Osteocyte (in vitro differentiated cells): ENCODE measurements around the gene SNX11. TPM values are rescaled to one million over a fixed set of nuclear protein-coding genes. Genes with fewer than 3 reads are reported as not detected.

Experiments
- DNase-seq: peaks from one replicate; pipeline ENCODE4 v3.0.0; 2021; ENCODE audit warnings: mixed read lengths; ENCODE audit not compliant: unreplicated experiment; ENCODE audit errors: extremely low spot score
- H3K27ac Mint-ChIP-seq: one replicate; pipeline ENCODE4 v1.8.0; 2021; ENCODE audit warnings: mild to moderate bottlenecking, mixed read lengths; ENCODE audit not compliant: unreplicated experiment
- H3K27me3 Mint-ChIP-seq: one replicate; pipeline ENCODE4 v1.8.0; 2021; ENCODE audit warnings: mixed read lengths; ENCODE audit not compliant: unreplicated experiment
- H3K36me3 Mint-ChIP-seq: one replicate; pipeline ENCODE4 v1.8.0; 2021; ENCODE audit warnings: mixed read lengths; ENCODE audit not compliant: unreplicated experiment
- H3K4me1 Mint-ChIP-seq: one replicate; pipeline ENCODE4 v1.8.0; 2021; ENCODE audit warnings: mixed read lengths; ENCODE audit not compliant: unreplicated experiment
- H3K4me3 Mint-ChIP-seq: one replicate; pipeline ENCODE4 v1.8.0; 2021; ENCODE audit warnings: mild to moderate bottlenecking, moderate library complexity, mixed read lengths; ENCODE audit not compliant: unreplicated experiment
- H3K9me3 Mint-ChIP-seq: one replicate; pipeline ENCODE4 v1.8.0; 2021; ENCODE audit warnings: mixed read lengths; ENCODE audit not compliant: unreplicated experiment
- CTCF ChIP-seq: fragments of 200-600 bp; sonication (generic); IDR thresholded peaks from 2 replicates; pipeline ENCODE4 v1.5.0; 2021; ENCODE audit warnings: antibody characterized with exemption, mild to moderate bottlenecking, moderate library complexity
- total RNA-seq: library from RNA; stranded (reverse); gene quantifications from 2 replicates; pipeline ENCODE4 v1.2.1, GENCODE V29; 2021

SNX11 gene
- total RNA-seq, 1 donor from 2014 or later, result 18.3 TPM

- no peak for DNase-seq
- Mint-ChIP-seq H3K4me1 (no peaks in the 10 kb centered on the region), H3K36me3 (no peaks in the 10 kb centered on the region), H3K27me3 (peaks cover 79% of the 10 kb centered on the region), H3K4me3 (no peak overlapping the region), H3K9me3 (no peaks in the 10 kb centered on the region), H3K27ac (no peak overlapping the region)
- no peak for TF ChIP-seq CTCF
Observed at GRCh38 chr17:48144231-48144630, 36.7 kb downstream of the SNX11 start.

GRCh38 chr17:48144976-48145798 lies 37.6 kb downstream of the SNX11 start:
- no peak for TF ChIP-seq CTCF
- no peaks in the 10 kb centered on the region for H3K4me1 Mint-ChIP-seq
- DNase-seq, result no peak
- H3K36me3 Mint-ChIP-seq, result no peaks in the 10 kb centered on the region
- no peak overlapping the region for H3K4me3 Mint-ChIP-seq
- no peak overlapping the region for H3K27ac Mint-ChIP-seq
- H3K27me3 Mint-ChIP-seq, result peaks cover 81% of the 10 kb centered on the region
- no peaks in the 10 kb centered on the region for H3K9me3 Mint-ChIP-seq

GRCh38 chr17:48148029-48148770 lies 40.6 kb downstream of the SNX11 start:
- Mint-ChIP-seq H3K4me1 (no peaks in the 10 kb centered on the region), H3K4me3 (no peak overlapping the region), H3K27ac (no peak overlapping the region), H3K36me3 (no peaks in the 10 kb centered on the region), H3K9me3 (no peaks in the 10 kb centered on the region), H3K27me3 (peaks cover 92% of the 10 kb centered on the region)
- no peak for TF ChIP-seq CTCF
- no peak for DNase-seq

- H3K36me3 Mint-ChIP-seq, result no peaks in the 10 kb centered on the region
- no peak for DNase-seq
- no peaks in the 10 kb centered on the region for H3K9me3 Mint-ChIP-seq
- peaks cover 91% of the 10 kb centered on the region for H3K27me3 Mint-ChIP-seq
- no peak for TF ChIP-seq CTCF
- no peak overlapping the region for H3K27ac Mint-ChIP-seq
- H3K4me1 Mint-ChIP-seq, result no peaks in the 10 kb centered on the region
- no peak overlapping the region for H3K4me3 Mint-ChIP-seq
Observed at GRCh38 chr17:48148854-48149786, 41.6 kb downstream of the SNX11 start.
